GM10248 (cell line): ENCODE measurements around the gene SPRED2.

ENCODE experiments used
- CTCF ChIA-PET: fragments of 300-600 bp; sonication (Branson Sonifier 250); formaldehyde crosslinking; extraction: SDS; loops from one replicate; lab custom pipeline; 2021; ENCODE audit warnings: antibody characterized with exemption; lab: Yijun Ruan, JAX
- POLR2A ChIA-PET: fragments of 350-650 bp; sonication (Branson Sonifier 250); formaldehyde crosslinking; extraction: SDS; loops from one replicate; lab custom pipeline; 2020; ENCODE audit warnings: antibody characterized with exemption; lab: Yijun Ruan, JAX
- DNase-seq: peaks from one replicate; pipeline ENCODE4 v3.0.0; 2012; ENCODE audit errors: extremely low spot score
- TF ChIP-seq, protein P1 (sequence below): IDR thresholded peaks from 2 replicates; pipeline ENCODE4 v1.5.1; 2012; ENCODE audit warnings: mild to moderate bottlenecking, low read depth; ENCODE audit errors: extremely low read depth, missing control alignments, control extremely low read depth

Gene SPRED2

DNA sequence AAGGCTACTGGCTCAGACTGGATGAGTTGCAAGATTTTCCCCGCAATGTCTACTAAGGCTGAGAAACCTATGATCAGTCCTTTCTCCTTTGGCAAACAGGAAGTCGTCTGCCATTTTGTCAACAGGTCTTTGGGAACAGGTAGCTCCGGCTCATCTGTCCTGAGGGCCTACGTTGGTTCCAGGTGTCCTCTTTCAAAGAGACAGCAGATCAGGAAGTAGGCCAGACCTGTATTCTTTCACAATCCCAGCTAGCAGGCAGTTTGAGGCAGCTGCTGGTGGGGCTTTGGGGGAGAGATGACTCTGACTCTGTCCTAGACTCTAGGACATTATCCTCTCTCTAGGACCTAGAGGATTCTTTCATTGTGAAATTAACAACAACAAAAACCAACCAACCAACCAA is 106.1 kb downstream of the SPRED2 start:
- DNase-seq: no peak
- CTCF ChIA-PET: interaction anchor here (2.1 kb wide), 1 partner anchor 32 kb away, joined by 7 read pairs; no protein-coding TSS in a partner anchor
- POLR2A ChIA-PET: no interaction called here
- TF ChIP-seq, protein P1, sequence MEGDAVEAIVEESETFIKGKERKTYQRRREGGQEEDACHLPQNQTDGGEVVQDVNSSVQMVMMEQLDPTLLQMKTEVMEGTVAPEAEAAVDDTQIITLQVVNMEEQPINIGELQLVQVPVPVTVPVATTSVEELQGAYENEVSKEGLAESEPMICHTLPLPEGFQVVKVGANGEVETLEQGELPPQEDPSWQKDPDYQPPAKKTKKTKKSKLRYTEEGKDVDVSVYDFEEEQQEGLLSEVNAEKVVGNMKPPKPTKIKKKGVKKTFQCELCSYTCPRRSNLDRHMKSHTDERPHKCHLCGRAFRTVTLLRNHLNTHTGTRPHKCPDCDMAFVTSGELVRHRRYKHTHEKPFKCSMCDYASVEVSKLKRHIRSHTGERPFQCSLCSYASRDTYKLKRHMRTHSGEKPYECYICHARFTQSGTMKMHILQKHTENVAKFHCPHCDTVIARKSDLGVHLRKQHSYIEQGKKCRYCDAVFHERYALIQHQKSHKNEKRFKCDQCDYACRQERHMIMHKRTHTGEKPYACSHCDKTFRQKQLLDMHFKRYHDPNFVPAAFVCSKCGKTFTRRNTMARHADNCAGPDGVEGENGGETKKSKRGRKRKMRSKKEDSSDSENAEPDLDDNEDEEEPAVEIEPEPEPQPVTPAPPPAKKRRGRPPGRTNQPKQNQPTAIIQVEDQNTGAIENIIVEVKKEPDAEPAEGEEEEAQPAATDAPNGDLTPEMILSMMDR: no peak

DNA sequence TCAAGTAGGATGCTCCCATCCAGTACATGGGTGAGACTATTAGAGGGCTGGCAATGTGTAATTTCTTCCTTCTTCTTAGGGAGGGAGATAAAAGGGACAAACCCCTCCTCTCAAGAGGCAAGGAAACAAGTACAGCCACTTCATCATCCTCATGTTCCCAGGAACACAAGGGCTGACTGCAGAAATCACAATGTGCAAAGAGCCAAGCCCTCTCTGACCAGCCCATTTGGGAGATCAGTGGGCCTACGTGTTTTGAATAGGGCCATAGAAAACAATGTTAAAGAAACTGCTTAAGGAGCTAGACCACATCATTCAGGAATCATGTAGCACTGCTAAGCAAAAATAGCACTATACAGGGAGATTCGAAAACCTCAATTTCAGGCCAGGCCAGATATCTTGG is 107.3 kb downstream of the SPRED2 start:
- no peak for DNase-seq
- ChIA-PET POLR2A (interaction anchor here (0.6 kb wide), 1 partner anchor 36 kb away, joined by 7 read pairs; no protein-coding TSS in a partner anchor), CTCF (interaction anchor here (0.9 to 2.1 kb wide), 4 partner anchors 25 to 51 kb away, joined by 3 to 7 read pairs (median 3); no protein-coding TSS in a partner anchor)
- TF ChIP-seq, protein P1: no peak

DNA sequence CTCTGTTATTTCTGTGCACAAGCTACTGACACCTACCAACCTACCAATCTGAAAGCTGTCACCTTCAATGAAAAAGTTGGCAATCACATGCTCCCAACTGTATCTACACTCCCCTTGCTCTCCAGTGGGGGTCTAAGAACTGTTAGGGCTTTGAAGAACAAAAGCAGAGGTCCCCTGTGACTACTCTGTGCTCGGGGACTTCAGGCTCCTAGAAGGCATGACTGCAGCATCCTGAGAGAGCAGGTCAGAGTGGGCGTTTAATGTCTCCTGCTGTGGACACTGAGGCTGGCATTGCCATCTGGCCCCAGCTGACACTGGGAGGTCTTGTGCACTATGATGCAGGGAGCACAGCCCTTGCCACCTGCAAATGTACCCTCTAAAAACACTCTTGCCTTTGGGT is 111.5 kb downstream of the SPRED2 start:
- DNase-seq: no peak
- ChIA-PET POLR2A (no interaction called here), CTCF (interaction anchor here (1.0 to 2.7 kb wide), 18 partner anchors 10 to 152 kb away, joined by 3 to 14 read pairs (median 6); no protein-coding TSS in a partner anchor)
- TF ChIP-seq, protein P1: no peak

DNA sequence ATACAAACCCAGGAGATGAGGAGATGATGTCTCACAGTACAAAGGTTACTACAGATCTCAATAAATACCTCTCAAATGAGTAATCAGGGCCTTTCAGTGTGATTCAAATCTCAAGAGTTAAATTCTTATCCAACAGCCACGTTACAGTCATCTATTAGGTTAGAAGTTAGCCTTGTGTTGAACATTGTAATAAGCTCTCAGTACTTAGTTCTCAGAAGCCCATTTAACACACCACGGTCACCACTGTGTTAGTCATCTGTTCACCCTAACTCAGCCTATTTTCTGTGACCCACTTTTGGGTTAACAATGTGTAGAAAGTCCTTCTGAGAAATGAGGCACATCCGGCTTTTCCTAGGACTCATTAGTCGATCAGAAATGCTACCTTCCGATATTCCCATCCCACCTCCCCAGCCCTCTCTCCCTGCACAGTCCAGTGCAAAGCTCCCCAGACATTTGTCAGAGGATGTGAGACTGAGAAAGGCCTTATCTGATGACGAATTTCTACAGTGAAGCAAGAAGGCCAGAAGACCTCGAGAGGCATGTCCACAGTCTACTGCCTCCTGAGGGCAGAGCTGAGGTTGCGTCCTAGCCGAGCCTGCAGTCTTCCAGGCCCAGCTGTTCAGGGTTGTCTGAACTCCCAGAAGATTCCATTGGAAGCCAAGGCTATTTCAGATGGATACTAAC is 112.2 kb downstream of the SPRED2 start:
- DNase-seq: peak; percentile 57
- POLR2A ChIA-PET: no interaction called here
- TF ChIP-seq, protein P1: peak; percentile 31
- CTCF ChIA-PET: interaction anchor here (1.0 to 2.7 kb wide), 20 partner anchors 8 to 114 kb away, joined by 3 to 14 read pairs (median 5); no protein-coding TSS in a partner anchor

DNA sequence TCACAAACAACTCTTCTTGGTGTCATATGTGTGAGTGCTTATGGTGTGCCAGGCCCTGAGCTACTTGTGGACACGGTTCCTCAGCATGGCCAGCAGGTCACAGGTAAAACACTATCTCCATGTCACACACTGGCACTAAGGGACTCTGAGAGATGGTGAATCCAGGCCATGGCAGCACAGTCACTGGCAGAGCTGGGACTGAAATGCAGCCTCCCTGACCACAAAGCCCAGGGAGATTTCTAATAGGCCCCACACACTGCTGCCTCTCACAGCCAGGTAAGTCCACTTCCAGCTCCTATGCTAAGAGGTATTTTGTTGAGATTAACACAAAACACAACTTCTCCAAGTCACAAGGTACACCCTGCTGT is 112.7 kb downstream of the SPRED2 start:
- no peak for DNase-seq
- POLR2A ChIA-PET: no interaction called here
- CTCF ChIA-PET: interaction anchor here (1.0 to 2.7 kb wide), 17 partner anchors 9 to 114 kb away, joined by 3 to 14 read pairs (median 5); no protein-coding TSS in a partner anchor
- TF ChIP-seq, protein P1: no peak

DNA sequence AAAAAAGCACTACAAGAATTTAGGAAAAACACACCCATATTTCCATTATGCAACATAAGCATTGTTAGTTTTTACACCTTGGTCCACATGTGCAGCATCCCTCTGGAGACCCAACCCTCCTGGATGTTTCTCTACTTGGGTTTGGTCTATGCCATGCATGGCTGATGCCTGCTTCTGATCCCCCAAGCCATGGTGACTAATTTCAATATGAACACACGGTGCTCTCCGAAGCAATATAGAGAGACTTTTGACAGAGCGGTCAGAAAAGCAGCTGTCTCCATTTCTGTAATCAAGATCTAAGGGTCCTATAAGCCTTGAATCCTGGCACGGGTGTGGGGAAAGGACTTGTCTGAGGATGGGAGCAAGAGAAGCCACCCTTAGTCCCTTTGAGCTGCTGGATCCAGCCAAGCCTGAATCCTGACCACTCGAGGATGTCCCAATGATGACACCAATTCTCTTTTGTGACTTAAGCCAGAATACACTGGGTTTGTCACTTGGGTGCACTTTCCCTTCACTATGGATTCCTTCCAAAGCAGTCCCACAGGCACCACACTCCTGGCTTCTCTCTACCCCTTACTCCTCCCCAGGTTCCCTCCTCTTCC is 113.2 kb downstream of the SPRED2 start:
- ChIA-PET POLR2A (no interaction called here), CTCF (interaction anchor here (1.0 to 2.7 kb wide), 13 partner anchors 8 to 89 kb away, joined by 3 to 14 read pairs (median 5); no protein-coding TSS in a partner anchor)
- DNase-seq: no peak
- TF ChIP-seq, protein P1: no peak
